HUES48 (cell line): Measurements from ENCODE around the gene GIGYF2.
A peak's percentile ranks its signal among the peaks of the same experiment; 100 is the strongest.

Source experiments
- H3K27ac ChIP-seq: one replicate; pipeline ENCODE4 v1.7.0; 2013; ENCODE audit warnings: low read depth, low read length, inconsistent platforms
- H3K27me3 ChIP-seq: 2 replicates; pipeline ENCODE4 v1.6.1; 2013; ENCODE audit warnings: mild to moderate bottlenecking, low read length; ENCODE audit not compliant: control insufficient read depth, insufficient read depth
- H3K36me3 ChIP-seq: 2 replicates; pipeline ENCODE4 v1.6.1; 2013; ENCODE audit warnings: low read length; ENCODE audit not compliant: control insufficient read depth, insufficient read depth
- H3K4me1 ChIP-seq: 2 replicates; pipeline ENCODE4 v1.6.1; 2013; ENCODE audit warnings: mild to moderate bottlenecking, low read length; ENCODE audit not compliant: control insufficient read depth, insufficient read depth
- H3K4me3 ChIP-seq: 2 replicates; pipeline ENCODE4 v1.5.1; 2013; ENCODE audit warnings: mild to moderate bottlenecking, low read depth, low read length
- H3K9ac ChIP-seq: 2 replicates; pipeline ENCODE4 v1.6.1; 2013; ENCODE audit warnings: mild to moderate bottlenecking, low read depth, low read length, moderate library complexity
- H3K9me3 ChIP-seq: 2 replicates; pipeline ENCODE4 v1.6.1; 2013; ENCODE audit warnings: low read length; ENCODE audit not compliant: control insufficient read depth, insufficient read depth

The GIGYF2 gene

DNA sequence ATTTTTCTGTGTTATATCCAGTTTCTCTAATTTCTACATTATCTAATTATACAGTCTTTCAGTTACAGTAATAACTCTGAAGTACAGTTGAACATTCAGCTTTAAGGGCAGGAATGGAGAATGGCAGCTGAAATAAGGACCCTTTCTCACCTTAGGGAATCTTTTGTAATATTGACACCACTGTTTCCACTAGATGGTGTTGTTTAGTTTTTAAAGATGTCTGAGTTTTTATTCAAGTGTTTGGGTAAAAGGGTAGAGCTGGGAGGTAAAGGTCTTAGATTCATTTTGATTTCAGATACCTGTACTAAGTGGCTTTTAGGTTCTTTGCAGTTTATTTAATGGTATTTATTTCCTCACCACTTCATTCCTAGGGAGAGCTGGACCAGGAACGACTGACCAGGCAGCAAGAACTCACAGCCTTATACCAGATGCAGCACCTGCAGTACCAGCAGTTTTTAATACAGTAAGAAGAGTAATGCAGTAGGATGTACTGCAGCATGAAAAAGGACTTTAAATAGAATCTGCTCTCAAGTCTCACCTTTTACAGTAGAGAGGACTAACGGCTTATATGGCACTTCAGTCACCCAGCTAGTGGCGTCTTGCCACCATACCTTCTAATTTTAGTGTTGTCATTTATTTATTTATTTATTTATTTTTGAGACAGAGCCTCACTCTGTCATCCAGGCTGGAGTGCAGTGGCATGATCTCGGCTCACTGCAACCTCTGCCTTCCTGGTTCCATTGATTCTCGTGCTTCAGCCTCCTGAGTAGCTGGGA, 112.4 kb downstream of the GIGYF2 start:
- Histone ChIP-seq H3K27ac (no peak overlapping the region), H3K4me3 (no peak overlapping the region), H3K9ac (no peak overlapping the region), H3K36me3 (peaks cover 77% of the 10 kb centered on the region), H3K27me3 (no peaks in the 10 kb centered on the region), H3K9me3 (no peaks in the 10 kb centered on the region), H3K4me1 (no peaks in the 10 kb centered on the region)

DNA sequence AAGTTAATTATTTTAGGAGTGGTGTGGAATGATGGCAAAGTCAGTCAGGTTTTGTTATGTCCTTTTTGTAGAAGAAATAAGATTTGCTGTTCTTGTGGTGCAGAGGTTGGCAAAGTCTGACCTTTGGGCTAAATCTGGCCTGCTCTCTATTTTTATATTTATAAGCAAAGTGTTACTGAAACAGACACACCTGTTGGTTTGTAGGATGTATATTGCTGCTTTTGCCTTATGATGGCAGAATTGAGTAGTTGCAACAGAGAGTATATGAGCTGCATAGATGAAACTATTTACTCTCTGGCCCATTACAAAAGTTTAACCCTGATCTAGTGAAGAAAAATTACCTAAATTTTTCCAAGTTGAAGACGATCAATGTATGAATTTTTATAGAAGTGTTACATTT, 113.3 kb downstream of the GIGYF2 start:
- Histone ChIP-seq H3K27ac (no peak overlapping the region), H3K4me1 (no peaks in the 10 kb centered on the region), H3K27me3 (no peaks in the 10 kb centered on the region), H3K9me3 (no peaks in the 10 kb centered on the region), H3K4me3 (no peak overlapping the region), H3K9ac (no peak overlapping the region), H3K36me3 (peaks cover 81% of the 10 kb centered on the region)

- Histone ChIP-seq H3K4me3 (no peak overlapping the region), H3K36me3 (peaks cover 88% of the 10 kb centered on the region), H3K4me1 (peaks cover 11% of the 10 kb centered on the region; the same call in 1 of the 2 replicates), H3K9ac (no peak overlapping the region), H3K27me3 (no peaks in the 10 kb centered on the region), H3K27ac (no peak overlapping the region), H3K9me3 (no peaks in the 10 kb centered on the region)
Measured at GRCh38 chr2:232815569-232815968, 118.4 kb downstream of the GIGYF2 start.

- H3K27ac ChIP-seq = no peak overlapping the region
- no peak overlapping the region for H3K4me3 ChIP-seq
- peaks cover 84% of the 10 kb centered on the region for H3K36me3 ChIP-seq
- H3K9ac ChIP-seq = no peak overlapping the region
- H3K27me3 ChIP-seq = no peaks in the 10 kb centered on the region
- peaks cover 11% of the 10 kb centered on the region; the same call in 1 of the 2 replicates for H3K4me1 ChIP-seq
- H3K9me3 ChIP-seq = no peaks in the 10 kb centered on the region
Measured at GRCh38 chr2:232816657-232817056, 119.5 kb downstream of the GIGYF2 start.

DNA sequence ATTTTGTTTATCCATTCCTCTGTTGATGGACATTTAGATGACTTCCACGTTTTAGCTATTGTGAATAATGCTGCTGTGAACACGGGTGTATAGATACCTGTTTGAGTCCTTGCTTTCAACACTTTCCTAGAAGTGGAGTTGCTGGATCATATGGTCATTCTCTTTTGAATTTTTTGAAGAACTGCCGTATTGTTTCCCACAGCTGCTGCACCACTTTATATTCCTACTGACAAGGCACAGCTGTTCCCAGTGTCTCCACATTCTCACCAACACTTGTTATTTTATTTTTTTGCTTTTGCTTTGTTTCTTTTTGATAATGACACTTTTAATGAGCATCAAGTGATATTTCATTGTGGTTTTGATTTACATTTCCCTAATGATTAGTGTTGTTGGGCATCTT, 120.6 kb downstream of the GIGYF2 start:
- Histone ChIP-seq H3K36me3 (peaks cover 77% of the 10 kb centered on the region), H3K27ac (no peak overlapping the region)

DNA sequence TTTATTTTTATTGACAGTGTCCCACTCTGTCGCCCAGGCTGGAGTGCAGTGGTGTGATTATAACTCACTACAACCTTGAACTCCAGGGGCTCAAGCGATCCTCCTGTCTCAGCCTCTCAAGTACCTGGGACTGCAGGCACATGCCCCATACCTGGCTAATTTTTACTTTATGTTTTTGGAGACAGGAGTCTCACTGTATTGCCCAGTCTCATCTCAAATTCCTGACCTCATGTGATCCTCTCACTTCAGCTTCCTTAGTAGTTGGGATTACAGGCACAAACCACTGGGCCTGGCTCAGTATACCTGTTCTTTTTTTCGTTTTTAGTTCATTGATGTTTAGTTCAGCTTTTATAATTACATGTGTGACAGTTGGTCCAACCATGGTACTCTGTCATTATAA, 132.9 kb downstream of the GIGYF2 start:
- Histone ChIP-seq H3K27ac (no peak overlapping the region), H3K9me3 (no peaks in the 10 kb centered on the region), H3K4me3 (no peak overlapping the region), H3K36me3 (peaks cover 74% of the 10 kb centered on the region), H3K27me3 (no peaks in the 10 kb centered on the region), H3K9ac (no peak overlapping the region), H3K4me1 (no peaks in the 10 kb centered on the region)

More for the DNA sequence above, 120.6 kb downstream of the GIGYF2 start:
- Histone ChIP-seq H3K9ac (no peak overlapping the region), H3K4me1 (peaks cover 11% of the 10 kb centered on the region; the same call in 1 of the 2 replicates), H3K27me3 (no peaks in the 10 kb centered on the region), H3K9me3 (no peaks in the 10 kb centered on the region), H3K4me3 (no peak overlapping the region)

- no peak overlapping the region for H3K9ac ChIP-seq
- H3K9me3 ChIP-seq = no peaks in the 10 kb centered on the region
- H3K4me3 ChIP-seq = no peak overlapping the region
- H3K36me3 ChIP-seq = peaks cover 79% of the 10 kb centered on the region
- no peaks in the 10 kb centered on the region for H3K27me3 ChIP-seq
- no peak overlapping the region for H3K27ac ChIP-seq
- H3K4me1 ChIP-seq = no peaks in the 10 kb centered on the region
Measured at GRCh38 chr2:232831496-232831895, 134.4 kb downstream of the GIGYF2 start.

GRCh38 chr2:232833830-232834229, 136.7 kb downstream of the GIGYF2 start:
- Histone ChIP-seq H3K4me1 (no peaks in the 10 kb centered on the region; the same call in 1 of the 2 replicates), H3K36me3 (peaks cover 87% of the 10 kb centered on the region), H3K27me3 (no peaks in the 10 kb centered on the region), H3K4me3 (no peak overlapping the region), H3K27ac (no peak overlapping the region), H3K9me3 (no peaks in the 10 kb centered on the region), H3K9ac (no peak overlapping the region)

GRCh38 chr2:232835687-232836208, 138.6 kb downstream of the GIGYF2 start:
- H3K36me3 ChIP-seq = peaks cover 88% of the 10 kb centered on the region
- no peak overlapping the region for H3K4me3 ChIP-seq
- H3K9me3 ChIP-seq = no peaks in the 10 kb centered on the region
- no peaks in the 10 kb centered on the region for H3K27me3 ChIP-seq
- no peak overlapping the region for H3K9ac ChIP-seq
- no peaks in the 10 kb centered on the region; the same call in 1 of the 2 replicates for H3K4me1 ChIP-seq
- no peak overlapping the region for H3K27ac ChIP-seq

DNA sequence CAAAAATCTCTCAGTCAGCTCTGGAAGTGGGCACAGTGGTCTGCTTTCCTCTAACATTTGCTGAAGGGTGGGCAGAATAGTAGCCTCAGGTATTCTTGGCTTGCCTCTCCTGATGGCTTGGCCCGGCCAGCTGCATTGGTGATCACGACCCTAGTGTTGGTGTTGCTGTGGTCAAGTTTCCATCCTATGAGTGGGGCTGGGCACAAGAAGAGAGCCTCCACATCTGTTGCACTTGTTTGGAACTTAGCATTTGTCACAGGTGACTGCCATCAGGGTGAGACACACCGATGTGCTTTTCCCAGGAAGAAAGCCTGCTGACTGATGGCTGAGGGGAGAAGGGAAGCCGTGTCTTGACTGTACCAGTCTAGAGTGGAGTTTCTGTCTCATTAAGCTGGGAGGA, 139.8 kb downstream of the GIGYF2 start:
- Histone ChIP-seq H3K27me3 (no peaks in the 10 kb centered on the region), H3K4me3 (no peak overlapping the region), H3K4me1 (no peaks in the 10 kb centered on the region; the same call in 1 of the 2 replicates), H3K27ac (no peak overlapping the region), H3K9me3 (no peaks in the 10 kb centered on the region), H3K36me3 (peaks cover 87% of the 10 kb centered on the region), H3K9ac (no peak overlapping the region)

DNA sequence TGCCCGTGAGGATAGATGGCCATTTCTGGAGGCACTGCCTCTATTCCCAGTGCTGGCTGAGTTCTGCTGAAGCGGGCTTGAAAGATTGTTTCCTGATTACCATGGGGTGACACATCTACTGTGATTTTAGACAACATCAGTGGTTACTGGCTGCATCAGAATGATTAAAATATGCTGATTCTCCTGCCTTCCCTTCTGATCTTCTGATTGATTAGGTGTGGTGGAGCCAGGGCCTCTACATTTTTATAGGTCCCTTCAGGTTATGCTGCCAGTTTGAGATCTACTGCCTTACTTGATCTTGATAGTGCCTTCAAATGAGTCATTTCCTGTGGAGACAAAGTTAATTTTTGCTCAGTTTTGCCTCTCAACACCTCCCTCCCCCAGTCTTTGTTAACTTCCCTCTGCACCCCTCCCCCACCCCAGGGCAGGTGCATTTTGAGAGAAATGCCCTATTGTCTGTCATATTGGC, 141.3 kb downstream of the GIGYF2 start:
- H3K4me1 ChIP-seq = no peaks in the 10 kb centered on the region; the same call in 1 of the 2 replicates
- H3K36me3 ChIP-seq = peaks cover 81% of the 10 kb centered on the region
- no peaks in the 10 kb centered on the region for H3K27me3 ChIP-seq
- H3K9me3 ChIP-seq = no peaks in the 10 kb centered on the region
- H3K27ac ChIP-seq = peak overlapping the region; percentile 13
- H3K4me3 ChIP-seq = no peak overlapping the region
- no peak overlapping the region for H3K9ac ChIP-seq
